ENCODE results near the gene MARCHF10.

MARCHF10 gene

GRCh38 chr17:62755141-62755851 lies 52.8 kb downstream of the MARCHF10 start:
- H3K4me1 Mint-ChIP-seq, result no peaks in the 10 kb centered on the region
- H3K36me3 Mint-ChIP-seq, result no peaks in the 10 kb centered on the region
- H3K27me3 Mint-ChIP-seq, result peaks cover 9% of the 10 kb centered on the region
- H3K4me3 Mint-ChIP-seq, result no peak overlapping the region
- no peak for ATAC-seq
- no peak overlapping the region for H3K27ac Mint-ChIP-seq
- no peaks in the 10 kb centered on the region for H3K9me3 Mint-ChIP-seq

DNA sequence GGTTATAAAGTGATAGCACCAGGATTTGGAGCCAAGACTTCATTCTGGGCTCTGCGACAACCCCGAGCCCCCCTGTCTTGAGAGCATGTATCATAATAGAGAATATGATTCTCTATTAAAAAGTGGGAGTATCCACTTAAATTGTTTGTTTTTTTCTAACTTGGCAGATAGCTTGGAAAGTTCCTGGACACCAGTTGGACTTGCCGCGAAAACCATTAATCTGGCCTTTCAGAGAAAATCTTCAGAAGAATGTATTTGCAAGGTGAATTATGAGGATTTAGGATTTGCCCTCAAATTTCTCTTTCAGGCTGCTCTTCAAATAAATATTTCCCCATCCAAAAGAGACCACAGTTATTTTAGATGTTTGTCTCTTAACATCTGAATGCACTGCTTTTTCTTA lies 53.5 kb downstream of the MARCHF10 start:
- Mint-ChIP-seq H3K36me3 (no peaks in the 10 kb centered on the region), H3K9me3 (no peaks in the 10 kb centered on the region), H3K4me1 (no peaks in the 10 kb centered on the region), H3K27me3 (peaks cover 13% of the 10 kb centered on the region), H3K27ac (no peak overlapping the region), H3K4me3 (no peak overlapping the region)
- ATAC-seq, result no peak

- Mint-ChIP-seq H3K9me3 (no peaks in the 10 kb centered on the region), H3K27ac (no peak overlapping the region)
These were observed 54.6 kb downstream of the MARCHF10 start for GRCh38 chr17:62753562-62753961.

DNA sequence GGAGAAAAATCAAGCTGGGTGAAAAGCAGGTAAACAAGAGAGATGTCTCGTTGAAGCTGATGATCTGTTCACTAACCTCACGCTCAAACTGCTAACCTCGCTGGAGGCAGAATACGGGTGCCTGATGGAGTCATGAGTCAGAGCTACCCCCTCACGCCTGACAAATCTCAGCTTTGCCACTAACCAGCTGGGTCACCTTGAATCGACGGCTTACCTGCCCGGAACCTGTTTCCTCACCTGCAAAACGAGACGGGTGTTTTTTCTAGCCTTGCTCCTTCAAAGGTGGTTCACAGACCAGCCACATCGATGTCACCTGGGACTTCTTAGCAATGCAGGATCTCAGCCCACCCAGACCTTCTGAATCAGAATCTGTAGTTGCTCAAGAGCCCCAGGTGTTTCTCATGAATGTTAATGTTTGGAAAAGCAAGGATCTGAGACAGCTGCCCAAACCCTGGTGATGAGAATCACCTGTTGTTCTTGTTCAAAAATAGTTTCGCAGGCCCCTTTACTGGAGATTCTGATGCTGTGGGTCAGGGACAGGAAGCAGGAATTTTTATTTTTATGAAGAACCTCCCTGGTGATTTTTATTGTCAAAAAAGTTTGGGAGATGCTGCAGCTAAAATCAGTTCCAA lies 56.9 kb downstream of the MARCHF10 start:
- Mint-ChIP-seq H3K9me3 (no peaks in the 10 kb centered on the region), H3K27me3 (peaks cover 21% of the 10 kb centered on the region), H3K4me1 (no peaks in the 10 kb centered on the region), H3K4me3 (no peak overlapping the region), H3K27ac (no peak overlapping the region), H3K36me3 (no peaks in the 10 kb centered on the region)
- no peak for ATAC-seq

More at GRCh38 chr17:62753562-62753961, 54.6 kb downstream of the MARCHF10 start:
- no peak for ATAC-seq
- Mint-ChIP-seq H3K36me3 (no peaks in the 10 kb centered on the region), H3K27me3 (peaks cover 17% of the 10 kb centered on the region), H3K4me3 (no peak overlapping the region), H3K4me1 (no peaks in the 10 kb centered on the region)

- H3K27me3 Mint-ChIP-seq, result peaks cover 26% of the 10 kb centered on the region
- no peak overlapping the region for H3K4me3 Mint-ChIP-seq
- H3K27ac Mint-ChIP-seq, result no peak overlapping the region
- H3K4me1 Mint-ChIP-seq, result no peaks in the 10 kb centered on the region
- H3K36me3 Mint-ChIP-seq, result no peaks in the 10 kb centered on the region
- no peak for ATAC-seq
- H3K9me3 Mint-ChIP-seq, result no peaks in the 10 kb centered on the region
These were observed 57.5 kb downstream of the MARCHF10 start for GRCh38 chr17:62750631-62751051.

GRCh38 chr17:62749926-62750325 lies 58.2 kb downstream of the MARCHF10 start:
- ATAC-seq, result no peak
- Mint-ChIP-seq H3K36me3 (no peaks in the 10 kb centered on the region), H3K27ac (no peak overlapping the region), H3K4me1 (no peaks in the 10 kb centered on the region), H3K27me3 (peaks cover 27% of the 10 kb centered on the region), H3K4me3 (no peak overlapping the region), H3K9me3 (no peaks in the 10 kb centered on the region)

DNA sequence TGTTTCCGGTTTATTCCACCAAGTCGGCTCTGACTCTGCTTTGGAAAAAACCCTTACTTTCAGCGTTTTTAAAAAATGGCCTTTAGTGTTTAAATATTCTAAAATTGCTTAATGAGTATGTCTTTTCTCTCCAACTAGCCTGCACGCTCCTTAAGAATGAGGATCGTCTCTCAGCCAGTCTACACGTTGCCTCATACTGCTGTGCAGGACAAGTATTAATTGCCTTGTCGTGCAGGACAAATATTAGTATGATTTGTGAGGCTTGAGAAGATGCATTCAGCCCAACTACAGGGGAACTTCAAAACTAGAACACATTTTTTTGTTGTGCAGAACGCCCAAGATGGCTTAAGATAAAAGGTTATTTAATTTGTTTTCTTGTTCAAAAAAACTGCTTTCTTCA lies 61.2 kb downstream of the MARCHF10 start:
- no peak overlapping the region for H3K27ac Mint-ChIP-seq
- H3K36me3 Mint-ChIP-seq, result no peaks in the 10 kb centered on the region
- peaks cover 31% of the 10 kb centered on the region for H3K27me3 Mint-ChIP-seq
- no peak overlapping the region for H3K4me3 Mint-ChIP-seq
- no peaks in the 10 kb centered on the region for H3K4me1 Mint-ChIP-seq
- H3K9me3 Mint-ChIP-seq, result no peaks in the 10 kb centered on the region
- no peak for ATAC-seq

DNA sequence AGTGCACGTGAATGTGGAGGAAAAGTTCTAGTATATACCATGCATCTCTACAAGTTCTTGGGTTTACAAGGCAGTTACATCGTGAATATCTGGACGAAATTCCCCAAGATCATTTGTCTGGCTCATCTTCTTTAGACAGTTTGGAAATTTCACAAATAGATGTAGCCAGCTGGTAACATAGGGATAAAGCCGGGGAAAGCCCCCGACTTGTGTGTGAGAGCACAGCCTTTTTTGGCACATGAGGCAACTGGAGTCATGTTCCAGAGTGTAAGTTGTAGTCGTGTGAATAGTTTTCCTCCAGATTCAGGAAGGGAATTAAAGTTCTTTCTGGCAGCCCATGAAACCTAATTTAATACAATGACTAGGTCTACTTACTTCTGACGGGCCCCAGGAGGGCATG lies 62.3 kb downstream of the MARCHF10 start:
- H3K4me1 Mint-ChIP-seq, result no peaks in the 10 kb centered on the region
- H3K4me3 Mint-ChIP-seq, result no peak overlapping the region
- H3K27me3 Mint-ChIP-seq, result peaks cover 31% of the 10 kb centered on the region
- ATAC-seq, result no peak
- no peaks in the 10 kb centered on the region for H3K9me3 Mint-ChIP-seq
- no peak overlapping the region for H3K27ac Mint-ChIP-seq
- H3K36me3 Mint-ChIP-seq, result no peaks in the 10 kb centered on the region

DNA sequence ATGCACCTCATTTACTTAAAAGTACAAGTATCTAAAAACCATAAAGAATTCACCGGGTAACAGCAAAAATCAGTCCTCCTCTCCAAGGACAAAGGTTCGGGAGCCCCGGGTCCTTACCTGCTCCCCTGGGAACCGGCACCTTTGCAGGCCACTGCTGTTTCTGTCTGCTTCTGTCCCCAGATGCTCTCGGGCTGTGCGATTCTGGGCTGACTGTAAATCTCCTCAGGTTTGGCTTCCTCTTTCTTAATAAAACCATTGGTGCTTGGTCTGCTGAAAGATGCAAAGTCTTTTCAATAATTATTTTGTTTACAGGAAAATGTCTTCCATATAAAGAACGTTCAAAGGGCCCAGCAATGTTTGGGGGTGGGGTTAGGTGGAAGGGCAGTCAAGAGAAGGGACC lies 63.9 kb downstream of the MARCHF10 start:
- peaks cover 23% of the 10 kb centered on the region for H3K27me3 Mint-ChIP-seq
- H3K9me3 Mint-ChIP-seq, result no peaks in the 10 kb centered on the region
- no peaks in the 10 kb centered on the region for H3K36me3 Mint-ChIP-seq
- H3K4me3 Mint-ChIP-seq, result no peak overlapping the region
- no peak for ATAC-seq
- H3K4me1 Mint-ChIP-seq, result no peaks in the 10 kb centered on the region
- H3K27ac Mint-ChIP-seq, result no peak overlapping the region

- ATAC-seq, result no peak
- H3K4me1 Mint-ChIP-seq, result no peaks in the 10 kb centered on the region
These were observed 66.8 kb downstream of the MARCHF10 start for GRCh38 chr17:62741290-62741689.

DNA sequence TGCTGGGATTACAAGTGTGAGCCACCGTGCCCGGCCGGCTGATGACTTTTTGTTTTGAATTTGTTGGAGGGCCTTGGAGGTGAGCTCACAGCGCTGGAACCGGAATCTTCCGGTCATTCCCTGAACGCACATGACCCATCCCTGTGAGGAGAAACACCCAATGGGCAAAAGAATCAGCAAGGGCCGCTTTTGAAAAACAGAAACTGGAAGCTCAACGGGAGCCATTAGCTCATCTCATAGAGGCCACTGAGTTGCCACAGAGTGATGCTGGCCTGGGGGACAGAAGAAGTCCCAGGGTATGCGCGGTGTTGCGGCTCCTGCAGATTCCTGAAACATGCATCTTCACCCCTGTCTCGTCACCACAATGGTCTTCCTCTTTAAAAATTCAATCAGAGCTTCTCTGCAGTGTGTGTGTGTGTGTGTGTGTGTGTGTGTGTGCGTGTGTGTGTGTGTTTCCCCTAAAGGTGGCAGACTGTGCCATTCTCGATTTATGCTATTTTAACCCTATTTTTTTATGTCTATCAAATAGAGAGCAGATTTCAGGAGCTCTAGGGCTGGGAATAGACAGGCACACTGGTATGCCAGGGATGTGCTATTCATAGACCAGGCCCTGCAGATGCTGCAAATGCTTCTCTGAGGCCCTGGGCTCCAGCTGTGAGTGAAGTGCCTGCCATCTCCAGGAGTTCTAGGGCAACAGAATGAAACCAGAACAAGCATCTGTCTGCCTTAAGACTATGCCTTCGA lies 68.3 kb downstream of the MARCHF10 start:
- Mint-ChIP-seq H3K36me3 (no peaks in the 10 kb centered on the region), H3K9me3 (no peaks in the 10 kb centered on the region), H3K27me3 (peaks cover 22% of the 10 kb centered on the region), H3K4me1 (no peaks in the 10 kb centered on the region), H3K27ac (no peak overlapping the region), H3K4me3 (no peak overlapping the region)
- no peak for ATAC-seq

More at GRCh38 chr17:62741290-62741689, 66.8 kb downstream of the MARCHF10 start:
- H3K27me3 Mint-ChIP-seq, result peaks cover 30% of the 10 kb centered on the region
- no peak overlapping the region for H3K27ac Mint-ChIP-seq
- no peaks in the 10 kb centered on the region for H3K9me3 Mint-ChIP-seq
- no peaks in the 10 kb centered on the region for H3K36me3 Mint-ChIP-seq
- H3K4me3 Mint-ChIP-seq, result no peak overlapping the region

DNA sequence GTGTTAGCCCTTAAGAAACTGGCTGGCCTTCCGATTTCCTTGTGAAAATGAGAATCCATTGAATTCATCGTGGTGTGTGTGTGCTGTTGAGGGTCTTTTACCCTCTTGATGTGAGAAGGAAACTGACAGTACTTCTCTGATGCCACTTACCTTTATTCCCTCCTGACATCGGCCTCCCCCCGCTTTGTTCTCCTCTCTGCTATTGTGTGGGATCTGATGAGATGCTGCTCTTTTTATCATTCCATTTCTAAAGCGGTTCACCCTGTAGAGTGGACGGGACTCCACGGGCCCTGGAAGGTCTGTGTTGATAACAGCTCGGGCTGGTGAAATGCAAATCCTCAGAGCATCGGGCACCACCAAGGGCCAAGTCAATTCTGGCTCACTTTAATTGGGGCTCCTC lies 69.8 kb downstream of the MARCHF10 start:
- no peak for ATAC-seq
- Mint-ChIP-seq H3K9me3 (no peaks in the 10 kb centered on the region), H3K4me1 (no peaks in the 10 kb centered on the region), H3K27me3 (peaks cover 21% of the 10 kb centered on the region), H3K4me3 (no peak overlapping the region), H3K27ac (no peak overlapping the region), H3K36me3 (no peaks in the 10 kb centered on the region)

GRCh38 chr17:62737513-62737912 lies 70.6 kb downstream of the MARCHF10 start:
- H3K9me3 Mint-ChIP-seq, result no peaks in the 10 kb centered on the region
- no peaks in the 10 kb centered on the region for H3K4me1 Mint-ChIP-seq
- no peak overlapping the region for H3K27ac Mint-ChIP-seq
- no peaks in the 10 kb centered on the region for H3K36me3 Mint-ChIP-seq
- H3K4me3 Mint-ChIP-seq, result no peak overlapping the region
- peak; percentile 28 for ATAC-seq
- H3K27me3 Mint-ChIP-seq, result peaks cover 13% of the 10 kb centered on the region

DNA sequence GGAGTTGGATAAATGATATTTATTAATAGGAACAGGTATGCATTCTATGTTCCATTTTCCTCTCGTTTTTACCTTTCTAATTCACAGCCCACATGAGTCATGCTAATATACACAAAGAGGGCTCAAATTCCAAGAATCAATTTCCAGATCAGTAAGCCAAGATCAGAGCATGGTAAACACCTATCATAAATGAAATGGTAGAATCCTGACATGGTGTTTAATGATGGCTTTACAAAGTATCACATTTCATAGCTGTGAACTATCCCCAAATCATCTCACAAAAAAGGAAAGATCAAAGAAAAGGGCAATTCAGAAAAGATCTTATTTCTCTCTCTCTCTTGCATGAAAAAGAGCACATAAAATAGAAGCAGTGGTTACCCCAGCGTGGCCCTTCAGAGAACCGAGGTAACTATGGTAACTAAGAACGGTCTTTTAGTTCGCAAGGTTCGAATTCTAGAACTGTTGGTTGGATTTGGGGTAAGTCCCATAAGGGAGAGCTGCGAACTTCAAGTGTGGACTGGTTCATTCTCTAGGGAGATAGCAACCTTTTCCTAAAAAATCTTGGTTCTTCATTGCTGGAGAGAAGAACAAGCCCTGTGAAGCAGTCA lies 73.0 kb downstream of the MARCHF10 start:
- Mint-ChIP-seq H3K4me3 (no peak overlapping the region), H3K27ac (no peak overlapping the region), H3K9me3 (no peaks in the 10 kb centered on the region), H3K4me1 (no peaks in the 10 kb centered on the region), H3K36me3 (no peaks in the 10 kb centered on the region), H3K27me3 (peaks cover 22% of the 10 kb centered on the region)
- no peak for ATAC-seq

DNA sequence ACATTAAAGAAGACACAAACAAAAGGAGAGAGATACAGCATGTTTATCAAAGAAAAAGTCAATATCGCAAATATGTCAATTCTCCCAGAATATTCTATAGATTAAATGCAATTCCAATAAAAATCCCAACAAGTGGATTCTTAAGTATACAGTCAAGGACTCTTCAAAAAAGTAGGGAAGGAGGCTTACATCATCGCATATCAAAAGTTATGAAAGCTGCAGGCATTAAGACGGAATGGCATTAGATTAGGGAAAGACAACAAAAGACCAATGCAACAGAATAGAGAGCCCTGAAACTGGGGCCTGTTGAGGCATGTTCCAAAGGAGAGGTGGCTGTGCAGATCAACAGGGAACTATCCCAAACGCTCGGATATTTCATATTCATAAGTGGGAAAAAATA lies 76.0 kb downstream of the MARCHF10 start:
- H3K27ac Mint-ChIP-seq, result no peak overlapping the region
- no peaks in the 10 kb centered on the region for H3K36me3 Mint-ChIP-seq
- ATAC-seq, result no peak
- H3K9me3 Mint-ChIP-seq, result no peaks in the 10 kb centered on the region
- H3K27me3 Mint-ChIP-seq, result peaks cover 33% of the 10 kb centered on the region
- peaks cover 13% of the 10 kb centered on the region for H3K4me1 Mint-ChIP-seq
- H3K4me3 Mint-ChIP-seq, result no peak overlapping the region

Data from stimulated activated memory B cell treated with anti-CD40 and anti-IgM and Interleukin-4, amounts not matched to agents 10 μg/mL and 1 μg/mL and 100 μg/mL, for 72 hours (primary cell).